GM20431 (cell line): ENCODE measurements around the gene ITSN1.
"Not testable (repeated sequence)": the region's sequence is repeated elsewhere in the genome, so short reads cannot be mapped to it uniquely, and the experiment has no call there.

Experiments used
- in situ Hi-C: fragments of 300-500 bp; cut with MseI, MboI; formaldehyde crosslinking; loops from one replicate; pipeline ENCODE4 v1.15.0; 2020; ENCODE audit warnings: low sequenced_read_pairs; ENCODE audit not compliant: unreplicated experiment

ITSN1 gene

GRCh38 chr21:33761441-33762036, 119.2 kb downstream of the ITSN1 start:
- in situ Hi-C loops: no loop called here

GRCh38 chr21:33762803-33763581, 120.7 kb downstream of the ITSN1 start:
- in situ Hi-C loops: no loop called here

GRCh38 chr21:33763582-33763899, 121.2 kb downstream of the ITSN1 start:
- in situ Hi-C loops: no loop called here

- in situ Hi-C loops: no loop called here
Measured at GRCh38 chr21:33767236-33767635, 124.9 kb downstream of the ITSN1 start.

GRCh38 chr21:33767960-33768359, 125.7 kb downstream of the ITSN1 start:
- in situ Hi-C loops: no loop called here

GRCh38 chr21:33769057-33769456, 126.8 kb downstream of the ITSN1 start:
- in situ Hi-C loops: no loop called here

GRCh38 chr21:33770542-33770941, 128.2 kb downstream of the ITSN1 start:
- in situ Hi-C loops: no loop called here

- in situ Hi-C loops: no loop called here
Measured at GRCh38 chr21:33771976-33772375, 129.7 kb downstream of the ITSN1 start.

GRCh38 chr21:33774551-33774950, 132.2 kb downstream of the ITSN1 start:
- in situ Hi-C loops: no loop called here

- in situ Hi-C loops: no loop called here
Measured at GRCh38 chr21:33775100-33775828, 133.0 kb downstream of the ITSN1 start.

- in situ Hi-C loops: no loop called here
Measured at GRCh38 chr21:33780631-33781030, 138.3 kb downstream of the ITSN1 start.

- in situ Hi-C loops: no loop called here
Measured at GRCh38 chr21:33781121-33781520, 138.8 kb downstream of the ITSN1 start.

- in situ Hi-C loops: no loop called here
Measured at GRCh38 chr21:33783187-33783979, 141.1 kb downstream of the ITSN1 start.

- in situ Hi-C loops: no loop called here
Measured at GRCh38 chr21:33787431-33787830, 145.1 kb downstream of the ITSN1 start.

GRCh38 chr21:33788438-33788837, 146.1 kb downstream of the ITSN1 start:
- in situ Hi-C loops: not testable (repeated sequence)

GRCh38 chr21:33789697-33790096, 147.4 kb downstream of the ITSN1 start:
- in situ Hi-C loops: no loop called here

- in situ Hi-C loops: no loop called here
Measured at GRCh38 chr21:33791073-33791472, 148.8 kb downstream of the ITSN1 start.

- in situ Hi-C loops: no loop called here
Measured at GRCh38 chr21:33794596-33794995, 152.3 kb downstream of the ITSN1 start.

GRCh38 chr21:33797565-33797964, 155.3 kb downstream of the ITSN1 start:
- in situ Hi-C loops: no loop called here

GRCh38 chr21:33799378-33800090, 157.2 kb downstream of the ITSN1 start:
- in situ Hi-C loops: no loop called here
